Aorta (tissue), 5 donors: ENCODE data around the gene PAX5. TPM values are rescaled to one million over a fixed set of nuclear protein-coding genes. Genes with fewer than 3 reads are reported as not detected.

Experiments
- ATAC-seq: fragments of 200-7000 bp; cut with Tn5 transposase; one replicate; pipeline ENCODE4 v1.9.1; 2022; ENCODE audit warnings: moderate library complexity; ENCODE audit not compliant: low FRiP score
- DNase-seq, 2 donors: peaks; one replicate each; pipeline ENCODE4 v3.0.0-alpha.2; 2020
- H3K27ac ChIP-seq, 2 donors: one replicate each; pipeline ENCODE4 v1.5.1; 2013; ENCODE audit warnings: low read length in 2 of 2, mild to moderate bottlenecking in 2 of 2, moderate library complexity in 2 of 2, control low read depth in 1 of 2, inconsistent platforms in 1 of 2, low read depth in 1 of 2
- H3K27me3 ChIP-seq, 2 donors: one replicate each; pipeline ENCODE4 v1.6.1; 2013; ENCODE audit warnings: control low read depth in 1 of 2, low read length in 1 of 2, mild to moderate bottlenecking in 1 of 2, moderate library complexity in 1 of 2; ENCODE audit not compliant: insufficient read depth in 2 of 2, control insufficient read depth in 1 of 2
- H3K36me3 ChIP-seq, 2 donors: one replicate each; pipeline ENCODE4 v1.6.1; 2013; ENCODE audit warnings: control low read depth in 1 of 2, low read length in 1 of 2, mild to moderate bottlenecking in 1 of 2; ENCODE audit not compliant: insufficient read depth in 2 of 2, control insufficient read depth in 1 of 2
- H3K4me1 ChIP-seq, 2 donors: one replicate each; pipeline ENCODE4 v1.6.1; 2013; ENCODE audit warnings: low read length in 2 of 2, control low read depth in 1 of 2, mild to moderate bottlenecking in 1 of 2, moderate library complexity in 1 of 2; ENCODE audit not compliant: insufficient read depth in 2 of 2, control insufficient read depth in 1 of 2
- H3K4me3 ChIP-seq, 2 donors: one replicate each; pipeline ENCODE4 v1.5.1; 2013; ENCODE audit warnings: low read length in 2 of 2, control low read depth in 1 of 2, mild to moderate bottlenecking in 1 of 2
- H3K9me3 ChIP-seq: one replicate; pipeline ENCODE4 v1.6.1; 2013; ENCODE audit warnings: mild to moderate bottlenecking, low read length; ENCODE audit not compliant: control insufficient read depth
- WGBS, 2 donors: extraction: QIAGEN DNeasy Blood & Tissue Kit; methylation state at CpG; one replicate each; pipeline ENCODE4 v1.1.7; 2013; 5-methylcytosine and 5-hydroxymethylcytosine counted together
- intact Hi-C, 2 donors: fragments of 100-400 bp; cut with DNase I; formaldehyde crosslinking; loops; one replicate each; pipeline versions ENCODE4 v1.14.2 to v1.15.0; 2022
- polyA plus RNA-seq, 2 donors: library from polyadenylated mRNA; stranded (reverse); fragments of 200-250 nt; gene quantifications; one replicate each; pipeline ENCODE4 v1.2.3, GENCODE V29; 2013
- total RNA-seq, 2 donors: library from RNA; stranded (reverse); fragmentation: NEBNext Ultra II Directional; extraction: Animal tissue kit (Norgen Biotek cat#: 25700); gene quantifications; one replicate each; pipeline ENCODE4 v1.2.1, GENCODE V29; 2021
- donor health status: healthy with polysubstance abuse.
- donor health status: Bipolar disorder and iron deficiency.
- donor health status: DM: no; HTN: no; CAD: no.
- donor health status: DM: no; HTN: no; CAD: no.
- donor health status: DM: yes; HTN: yes; CAD: no.

Gene PAX5
- total and polyA plus RNA-seq, 4 donors, result under 0.01 to 0.81 (median 0.40) TPM

GRCh38 chr9:37011530-37011929, 22.5 kb downstream of the PAX5 start:
- 53 to 55% methylated on average over 3 of the region's 3 CpGs for WGBS, 2 donors
- no peak overlapping the region for H3K27ac ChIP-seq
- DNase-seq (no peak), ATAC-seq (no peak)
- H3K36me3 ChIP-seq, result no peaks in the 10 kb centered on the region
- intact Hi-C loops, result no loop called here
- H3K9me3 ChIP-seq, result peaks cover 1% of the 10 kb centered on the region
- H3K27me3 ChIP-seq, result peaks cover 0 to 4% of the 10 kb centered on the region in 2 donors
- no peaks in the 10 kb centered on the region for H3K4me1 ChIP-seq
- no peak overlapping the region for H3K4me3 ChIP-seq

- H3K9me3 ChIP-seq, result peaks cover 1% of the 10 kb centered on the region
- intact Hi-C loops, result no loop called here
- no peak for DNase-seq
- H3K4me3 ChIP-seq, result no peak overlapping the region
- peaks cover 0 to 6% of the 10 kb centered on the region in 2 donors for H3K27me3 ChIP-seq
- no peak for ATAC-seq
- WGBS, 2 donors, result 46 to 55% methylated on average over 2 of the region's 2 CpGs
- no peak overlapping the region for H3K27ac ChIP-seq
- no peaks in the 10 kb centered on the region for H3K4me1 ChIP-seq
- H3K36me3 ChIP-seq, result no peaks in the 10 kb centered on the region
These were observed 23.1 kb downstream of the PAX5 start for GRCh38 chr9:37010976-37011375.

DNA sequence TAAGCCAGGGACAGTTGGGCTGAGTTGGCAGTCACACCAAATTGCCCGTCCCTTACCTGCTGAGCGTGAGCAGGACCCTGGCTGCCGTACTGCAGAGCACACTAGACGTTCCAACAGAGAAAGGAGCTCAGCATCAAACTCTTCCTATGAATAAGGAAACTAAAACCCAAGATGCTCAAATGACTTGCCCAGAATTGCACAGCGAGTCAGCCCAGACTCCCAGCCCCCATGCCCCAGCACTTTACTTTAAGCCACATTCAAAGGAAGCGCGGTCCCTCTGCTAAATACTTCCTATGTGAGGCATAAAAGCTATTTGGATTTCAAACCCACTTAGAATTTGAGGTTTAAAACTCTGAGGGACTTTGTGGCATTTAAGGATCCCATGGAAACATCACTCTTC, 23.9 kb downstream of the PAX5 start:
- peaks cover 1% of the 10 kb centered on the region for H3K9me3 ChIP-seq
- WGBS, 2 donors, result 65% methylated on average over 7 of the region's 7 CpGs
- no peaks in the 10 kb centered on the region for H3K4me1 ChIP-seq
- DNase-seq (no peak), ATAC-seq (no peak)
- no peaks in the 10 kb centered on the region for H3K36me3 ChIP-seq
- intact Hi-C loops, result no loop called here
- peaks cover 0 to 6% of the 10 kb centered on the region in 2 donors for H3K27me3 ChIP-seq
- no peak overlapping the region for H3K27ac ChIP-seq
- H3K4me3 ChIP-seq, result no peak overlapping the region

GRCh38 chr9:37007295-37007694, 26.8 kb downstream of the PAX5 start:
- intact Hi-C loops, result no loop called here
- no peak for ATAC-seq
- Histone ChIP-seq H3K4me3 (no peak overlapping the region), H3K9me3 (no peaks in the 10 kb centered on the region), H3K27ac (no peak overlapping the region), H3K36me3 (no peaks in the 10 kb centered on the region), H3K4me1 (no peaks in the 10 kb centered on the region), H3K27me3 (peaks cover 0 to 6% of the 10 kb centered on the region in 2 donors)
- DNase-seq, result no peak
- 81 to 86% methylated on average over 13 of the region's 13 CpGs for WGBS, 2 donors

DNA sequence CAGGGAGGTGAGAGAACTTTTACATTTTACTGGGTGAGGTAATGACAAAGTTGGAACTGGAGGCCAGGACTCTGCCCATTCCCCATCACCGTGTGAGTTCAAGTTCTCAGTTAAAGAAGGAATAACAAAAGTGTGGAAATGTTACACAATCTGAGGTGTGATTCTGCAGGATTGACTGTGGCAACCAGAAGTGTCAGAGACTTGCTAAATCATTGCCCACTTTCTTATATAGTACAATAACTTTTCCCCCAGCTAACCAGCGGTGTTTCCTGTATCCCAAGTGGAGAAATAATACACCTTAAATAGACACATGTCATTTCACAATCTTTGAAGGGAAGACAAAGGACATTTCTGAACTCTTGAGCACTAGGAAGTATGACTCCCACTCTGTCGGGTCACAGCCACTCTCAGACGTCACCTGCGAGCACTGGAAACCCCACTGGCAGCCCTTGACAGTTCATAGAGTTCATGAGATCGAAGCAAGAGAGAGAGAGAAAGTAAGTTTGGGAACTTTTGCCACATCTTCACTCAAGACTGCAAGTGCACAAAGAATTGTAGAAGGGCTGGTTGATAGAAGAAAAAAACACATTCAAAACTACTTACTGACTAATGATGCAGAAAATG, 28.4 kb downstream of the PAX5 start:
- Histone ChIP-seq H3K9me3 (no peaks in the 10 kb centered on the region), H3K36me3 (no peaks in the 10 kb centered on the region), H3K27me3 (peaks cover 0 to 6% of the 10 kb centered on the region in 2 donors), H3K4me3 (no peak overlapping the region), H3K4me1 (no peaks in the 10 kb centered on the region), H3K27ac (no peak overlapping the region)
- intact Hi-C loops, result no loop called here
- no peak for DNase-seq
- ATAC-seq, result no peak
- WGBS, 2 donors, result 64 to 69% methylated on average over 6 of the region's 6 CpGs

DNA sequence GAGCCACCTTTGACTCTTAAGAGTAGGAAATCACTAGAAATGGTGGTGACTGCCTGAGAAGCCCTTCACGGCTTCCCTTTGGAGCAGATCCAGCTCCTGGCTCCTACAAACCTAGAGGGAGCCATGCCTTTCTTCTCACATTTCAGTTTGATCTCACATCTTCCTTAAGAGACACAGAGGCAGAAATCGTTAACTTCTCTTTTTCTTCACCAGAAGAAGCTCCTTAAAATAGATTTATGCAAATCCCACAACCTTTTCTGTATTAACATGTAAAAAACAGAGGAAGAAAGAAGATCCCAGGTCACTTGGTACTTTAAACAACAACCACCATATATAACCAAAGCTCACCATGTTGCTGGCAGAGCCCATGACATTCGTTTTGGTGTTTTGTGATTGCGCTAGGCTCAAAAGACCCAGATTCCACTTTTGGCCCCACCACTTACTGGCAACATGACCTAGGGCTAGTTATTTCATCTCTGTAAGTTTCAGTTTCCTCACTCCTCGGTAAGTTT, 29.6 kb downstream of the PAX5 start:
- Histone ChIP-seq H3K36me3 (no peaks in the 10 kb centered on the region), H3K27ac (no peak overlapping the region), H3K27me3 (peaks cover 0 to 6% of the 10 kb centered on the region in 2 donors), H3K9me3 (no peaks in the 10 kb centered on the region), H3K4me3 (no peak overlapping the region), H3K4me1 (no peaks in the 10 kb centered on the region)
- DNase-seq, result no peak
- no peak for ATAC-seq
- WGBS, 2 donors, result 49 to 55% methylated on average over 5 of the region's 5 CpGs
- intact Hi-C loops, result no loop called here

GRCh38 chr9:37002413-37003217, 31.5 kb downstream of the PAX5 start:
- H3K27ac ChIP-seq, result no peak overlapping the region
- no peaks in the 10 kb centered on the region for H3K4me1 ChIP-seq
- peak in 1 of 2 donors; percentile 70 for DNase-seq
- no peak overlapping the region for H3K4me3 ChIP-seq
- no peaks in the 10 kb centered on the region for H3K36me3 ChIP-seq
- ATAC-seq, result no peak
- WGBS, 2 donors, result 2 to 3% methylated on average over 51 to 62 of the region's 62 CpGs
- H3K27me3 ChIP-seq, result peaks cover 0 to 6% of the 10 kb centered on the region in 2 donors
- intact Hi-C loops, result no loop called here
- no peaks in the 10 kb centered on the region for H3K9me3 ChIP-seq

- Histone ChIP-seq H3K27ac (no peak overlapping the region), H3K9me3 (no peaks in the 10 kb centered on the region), H3K4me3 (no peak overlapping the region), H3K27me3 (peaks cover 0 to 6% of the 10 kb centered on the region in 2 donors), H3K4me1 (no peaks in the 10 kb centered on the region), H3K36me3 (no peaks in the 10 kb centered on the region)
- 38 to 43% methylated on average over 11 of the region's 11 CpGs for WGBS, 2 donors
- ATAC-seq (no peak), DNase-seq (no peak)
- intact Hi-C loops, result no loop called here
These were observed 32.0 kb downstream of the PAX5 start for GRCh38 chr9:37002036-37002412.

- no peaks in the 10 kb centered on the region for H3K9me3 ChIP-seq
- 49 to 56% methylated on average over 9 of the region's 9 CpGs for WGBS, 2 donors
- H3K4me3 ChIP-seq, result no peak overlapping the region
- H3K36me3 ChIP-seq, result no peaks in the 10 kb centered on the region
- DNase-seq, result no peak
- no peaks in the 10 kb centered on the region for H3K4me1 ChIP-seq
- H3K27me3 ChIP-seq, result peaks cover 0 to 2% of the 10 kb centered on the region in 2 donors
- ATAC-seq, result no peak
- H3K27ac ChIP-seq, result no peak overlapping the region
- intact Hi-C loops, result no loop called here
These were observed 32.6 kb downstream of the PAX5 start for GRCh38 chr9:37001459-37001858.
